LNCaP clone FGC (cell line): ENCODE data around the gene VPS4B.

Source experiments
- DNase-seq: peaks from one replicate; pipeline ENCODE4 v3.0.0-alpha.2; 2011; ENCODE audit warnings: low read depth
- H3K4me3 ChIP-seq: 2 replicates; pipeline ENCODE4 v1.5.1; 2011; ENCODE audit warnings: mild to moderate bottlenecking, low read depth, low read length, control low read depth
- CTCF ChIP-seq: IDR thresholded peaks from 2 replicates; pipeline ENCODE4 v1.5.1; 2012; ENCODE audit warnings: mild to moderate bottlenecking; ENCODE audit not compliant: control insufficient read depth, insufficient read depth; ENCODE audit errors: extremely low read depth

The VPS4B gene

GRCh38 chr18:63433334-63433866, 11.1 kb upstream of the VPS4B start:
- TF ChIP-seq CTCF = no peak
- no peak overlapping the region for H3K4me3 ChIP-seq
- DNase-seq = peak; percentile 47

GRCh38 chr18:63431180-63431579, 8.9 kb upstream of the VPS4B start:
- TF ChIP-seq CTCF = no peak
- H3K4me3 ChIP-seq = no peak overlapping the region

GRCh38 chr18:63430526-63430925, 8.2 kb upstream of the VPS4B start:
- TF ChIP-seq CTCF = no peak
- no peak for DNase-seq
- H3K4me3 ChIP-seq = no peak overlapping the region

More at GRCh38 chr18:63431180-63431579, 8.9 kb upstream of the VPS4B start:
- DNase-seq = no peak

- no peak for TF ChIP-seq CTCF
- no peak for DNase-seq
- no peak overlapping the region for H3K4me3 ChIP-seq
These were observed 5.3 kb upstream of the VPS4B start for GRCh38 chr18:63427558-63427957.

- peak; percentile 2; the same call in 1 of the 2 replicates for TF ChIP-seq CTCF
- DNase-seq = peak; percentile 13
- H3K4me3 ChIP-seq = peak overlapping the region; percentile 89
These were observed 608 bp upstream of the VPS4B start for GRCh38 chr18:63422864-63423304.

- H3K4me3 ChIP-seq = peak overlapping the region; percentile 89
- DNase-seq = no peak
- TF ChIP-seq CTCF = no peak
These were observed 762 bp downstream of the VPS4B start for GRCh38 chr18:63421514-63421913.

GRCh38 chr18:63412953-63413352, 9.3 kb downstream of the VPS4B start:
- no peak for TF ChIP-seq CTCF
- DNase-seq = no peak

More at GRCh38 chr18:63412953-63413352, 9.3 kb downstream of the VPS4B start:
- no peak overlapping the region for H3K4me3 ChIP-seq
